Chondrocyte (in vitro differentiated cells): ENCODE data around the gene HSBP1L1. TPM values are rescaled to one million over a fixed set of nuclear protein-coding genes. Genes with fewer than 3 reads are reported as not detected.

ENCODE experiments used
- DNase-seq: peaks from one replicate; pipeline ENCODE4 v3.0.0; 2021; ENCODE audit warnings: mixed read lengths, low spot score
- H3K27ac Mint-ChIP-seq: one replicate; pipeline ENCODE4 v1.8.0; 2021; ENCODE audit warnings: mild to moderate bottlenecking, moderate library complexity, mixed read lengths; ENCODE audit not compliant: unreplicated experiment
- H3K27me3 Mint-ChIP-seq: 2 replicates; pipeline ENCODE4 v1.8.0; 2021; ENCODE audit warnings: low read depth, mixed read lengths
- H3K36me3 Mint-ChIP-seq: 2 replicates; pipeline ENCODE4 v1.8.0; 2021; ENCODE audit warnings: low read depth, mixed read lengths
- H3K4me1 Mint-ChIP-seq: 2 replicates; pipeline ENCODE4 v1.8.0; 2021; ENCODE audit warnings: low read depth, mild to moderate bottlenecking, mixed read lengths
- H3K4me3 Mint-ChIP-seq: one replicate; pipeline ENCODE4 v1.8.0; 2021; ENCODE audit warnings: mild to moderate bottlenecking, moderate library complexity, mixed read lengths; ENCODE audit not compliant: unreplicated experiment
- H3K9me3 Mint-ChIP-seq: 2 replicates; pipeline ENCODE4 v1.8.0; 2021; ENCODE audit warnings: low read depth, mixed read lengths
- CTCF ChIP-seq: fragments of 200-600 bp; sonication (generic); IDR thresholded peaks from 2 replicates; pipeline ENCODE4 v1.5.0; 2021; ENCODE audit warnings: antibody characterized with exemption, mild to moderate bottlenecking, moderate library complexity
- total RNA-seq: library from RNA; stranded (reverse); gene quantifications from 3 replicates; pipeline ENCODE4 v1.2.1, GENCODE V29; 2021

HSBP1L1 gene
- total RNA-seq, 1 donor from 2014 or later = 5.4 TPM

DNA sequence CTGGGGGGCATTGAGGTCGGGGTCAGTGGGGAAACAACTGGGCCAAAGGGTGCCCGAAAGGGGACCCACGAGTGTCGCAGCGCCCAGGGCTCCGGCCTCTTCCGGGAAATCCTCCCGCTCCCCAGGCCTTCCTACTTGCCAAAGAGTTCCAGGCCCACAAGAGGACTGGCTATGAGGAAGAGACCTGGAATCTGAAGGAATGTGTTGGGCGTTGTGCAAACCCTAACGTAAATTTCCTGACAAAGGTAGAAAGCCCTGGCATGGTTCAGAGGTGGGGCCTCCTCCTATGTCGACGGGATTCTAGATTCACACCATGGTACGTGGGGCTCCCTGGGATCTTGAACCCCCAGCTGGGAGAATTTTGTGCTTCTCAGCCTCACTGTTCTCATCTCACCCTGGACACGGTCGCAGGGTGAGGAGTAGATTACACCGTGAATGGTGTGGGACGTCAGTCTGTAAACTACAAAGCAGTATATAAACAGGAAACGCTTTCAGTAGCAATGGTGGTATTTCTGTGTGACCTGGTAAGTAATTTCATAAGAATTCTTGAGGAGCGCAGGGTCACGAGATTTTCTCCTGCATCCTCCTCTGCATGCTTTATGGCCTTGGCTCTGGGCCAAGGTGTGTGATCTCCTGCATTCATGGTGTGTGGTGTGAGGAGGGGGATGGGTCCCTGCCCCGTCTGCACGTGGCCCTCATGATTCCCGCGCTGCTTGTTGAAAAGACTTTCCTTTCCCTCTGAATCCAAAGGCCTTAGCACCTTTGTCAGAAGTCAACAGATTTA is 868 bp downstream of the HSBP1L1 start:
- TF ChIP-seq CTCF = no peak
- Mint-ChIP-seq H3K27me3 (no peaks in the 10 kb centered on the region), H3K9me3 (no peaks in the 10 kb centered on the region), H3K4me3 (peak overlapping the region; percentile 63), H3K4me1 (peaks cover 26% of the 10 kb centered on the region), H3K36me3 (peaks cover 2% of the 10 kb centered on the region), H3K27ac (peak overlapping the region; percentile 87)
- DNase-seq = peak; percentile 85

GRCh38 chr18:79970419-79971133 is 6.1 kb downstream of the HSBP1L1 start:
- Mint-ChIP-seq H3K36me3 (peaks cover 21% of the 10 kb centered on the region), H3K27ac (no peak overlapping the region), H3K4me1 (peaks cover 6% of the 10 kb centered on the region), H3K27me3 (no peaks in the 10 kb centered on the region), H3K4me3 (no peak overlapping the region), H3K9me3 (no peaks in the 10 kb centered on the region)
- no peak for TF ChIP-seq CTCF
- no peak for DNase-seq

GRCh38 chr18:79971211-79971952 is 6.9 kb downstream of the HSBP1L1 start:
- peaks cover 23% of the 10 kb centered on the region for H3K36me3 Mint-ChIP-seq
- no peaks in the 10 kb centered on the region for H3K9me3 Mint-ChIP-seq
- no peak for TF ChIP-seq CTCF
- no peak for DNase-seq
- no peak overlapping the region for H3K4me3 Mint-ChIP-seq
- H3K4me1 Mint-ChIP-seq = peaks cover 4% of the 10 kb centered on the region
- no peaks in the 10 kb centered on the region for H3K27me3 Mint-ChIP-seq
- no peak overlapping the region for H3K27ac Mint-ChIP-seq

- Mint-ChIP-seq H3K4me1 (peaks cover 4% of the 10 kb centered on the region), H3K36me3 (peaks cover 23% of the 10 kb centered on the region), H3K9me3 (no peaks in the 10 kb centered on the region), H3K4me3 (no peak overlapping the region), H3K27me3 (no peaks in the 10 kb centered on the region), H3K27ac (no peak overlapping the region)
- no peak for TF ChIP-seq CTCF
- no peak for DNase-seq
Measured at GRCh38 chr18:79971986-79972385, 7.5 kb downstream of the HSBP1L1 start.

GRCh38 chr18:79972720-79973119 is 8.3 kb downstream of the HSBP1L1 start:
- Mint-ChIP-seq H3K36me3 (peaks cover 23% of the 10 kb centered on the region), H3K4me3 (no peak overlapping the region), H3K9me3 (no peaks in the 10 kb centered on the region), H3K27ac (no peak overlapping the region), H3K27me3 (no peaks in the 10 kb centered on the region), H3K4me1 (peaks cover 8% of the 10 kb centered on the region)
- no peak for TF ChIP-seq CTCF
- no peak for DNase-seq
